Gastroesophageal sphincter (tissue), 3 donors: ENCODE results near the gene ASAP2.

Experiments used
- EP300 ChIP-seq: sonication (generic); formaldehyde crosslinking; IDR thresholded peaks from one replicate; pipeline ENCODE4 v1.6.1; 2017; ENCODE audit warnings: antibody characterized with exemption, mild to moderate bottlenecking
- POLR2A ChIP-seq, 2 donors: fragments of 450-650 bp; IDR thresholded peaks; one replicate each; pipeline ENCODE4 v1.6.1; 2017; ENCODE audit warnings: antibody characterized with exemption in 2 of 2, mild to moderate bottlenecking in 2 of 2, moderate library complexity in 1 of 2
- POLR2AphosphoS5 ChIP-seq: sonication (generic); formaldehyde crosslinking; IDR thresholded peaks from one replicate; pipeline ENCODE4 v1.6.1; 2017; ENCODE audit warnings: antibody characterized with exemption
- TF ChIP-seq, protein P1 (sequence below), 4 experiments: fragments of 200-600 bp in 2 of 4; fragments of 450-650 bp in 2 of 4; sonication (generic) in 1 of 4; IDR thresholded peaks; one replicate each; pipeline ENCODE4 v1.5.1; 2017 to 2019; ENCODE audit warnings: antibody characterized with exemption in 4 of 4, mild to moderate bottlenecking in 2 of 4, moderate library complexity in 2 of 4

DNA sequence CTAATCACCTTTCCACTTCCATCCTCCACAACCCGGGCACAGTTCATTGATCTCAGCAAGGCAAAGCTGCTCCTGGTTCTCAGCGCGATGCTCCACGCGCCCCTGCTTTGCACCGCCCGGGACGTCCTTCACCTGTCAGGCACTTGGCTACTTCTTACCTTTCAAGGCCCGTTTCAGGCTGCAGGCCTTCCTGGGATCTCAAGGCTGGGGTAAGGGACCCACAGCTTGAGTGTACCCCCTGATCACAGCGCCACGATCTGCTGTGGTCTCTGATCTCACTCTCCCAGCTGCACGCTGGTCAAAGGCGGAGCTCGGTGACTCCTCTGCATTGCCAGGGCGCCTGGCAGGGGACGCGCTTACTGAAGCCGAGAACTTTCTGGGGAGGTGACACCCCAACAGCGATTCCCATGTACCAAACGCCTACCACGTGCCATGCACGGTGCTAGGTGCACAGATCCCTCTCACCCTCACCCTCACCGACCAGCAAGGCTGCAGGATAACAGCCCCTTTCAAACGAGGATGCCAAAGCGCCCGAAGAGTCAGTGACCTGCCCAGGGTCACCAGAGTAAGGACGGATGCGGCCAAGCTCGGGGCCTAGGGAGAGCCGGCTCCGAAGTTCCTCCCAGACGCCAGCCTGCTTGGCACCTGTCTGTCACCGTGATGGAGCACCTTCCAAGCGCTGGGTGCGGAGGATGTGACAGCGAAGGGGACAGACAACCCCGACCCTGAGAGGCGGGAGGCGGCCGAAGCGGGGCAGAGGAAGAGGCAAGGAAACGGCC lies 215.9 kb downstream of the ASAP2 start:
- TF ChIP-seq, protein P1, sequence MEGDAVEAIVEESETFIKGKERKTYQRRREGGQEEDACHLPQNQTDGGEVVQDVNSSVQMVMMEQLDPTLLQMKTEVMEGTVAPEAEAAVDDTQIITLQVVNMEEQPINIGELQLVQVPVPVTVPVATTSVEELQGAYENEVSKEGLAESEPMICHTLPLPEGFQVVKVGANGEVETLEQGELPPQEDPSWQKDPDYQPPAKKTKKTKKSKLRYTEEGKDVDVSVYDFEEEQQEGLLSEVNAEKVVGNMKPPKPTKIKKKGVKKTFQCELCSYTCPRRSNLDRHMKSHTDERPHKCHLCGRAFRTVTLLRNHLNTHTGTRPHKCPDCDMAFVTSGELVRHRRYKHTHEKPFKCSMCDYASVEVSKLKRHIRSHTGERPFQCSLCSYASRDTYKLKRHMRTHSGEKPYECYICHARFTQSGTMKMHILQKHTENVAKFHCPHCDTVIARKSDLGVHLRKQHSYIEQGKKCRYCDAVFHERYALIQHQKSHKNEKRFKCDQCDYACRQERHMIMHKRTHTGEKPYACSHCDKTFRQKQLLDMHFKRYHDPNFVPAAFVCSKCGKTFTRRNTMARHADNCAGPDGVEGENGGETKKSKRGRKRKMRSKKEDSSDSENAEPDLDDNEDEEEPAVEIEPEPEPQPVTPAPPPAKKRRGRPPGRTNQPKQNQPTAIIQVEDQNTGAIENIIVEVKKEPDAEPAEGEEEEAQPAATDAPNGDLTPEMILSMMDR (IDR thresholded peaks at IDR 0.05): no peak
- TF ChIP-seq POLR2A (IDR thresholded peaks at IDR 0.05): no peak
- TF ChIP-seq EP300: no peak
- no peak for TF ChIP-seq POLR2AphosphoS5
